Uterus (tissue), 4 donors: Measurements from ENCODE around the gene TRIM44. TPM values are rescaled to one million over a fixed set of nuclear protein-coding genes. Genes with fewer than 3 reads are reported as not detected.

Experiments
- DNase-seq, 2 donors: peaks; one replicate each; pipeline ENCODE4 v3.0.0-alpha.2; 2019 to 2020
- H3K27ac ChIP-seq, 2 donors: fragments of 200-600 bp; sonication (generic); 1 replicate in 1 of 2; 2 replicates in 1 of 2; pipeline ENCODE4 v1.5.1; 2016 to 2018
- H3K27me3 ChIP-seq, 2 donors: fragments of 200-600 bp; sonication (generic); one replicate each; pipeline ENCODE4 v1.5.1; 2018 to 2019; ENCODE audit warnings: control low read depth in 1 of 2
- H3K36me3 ChIP-seq, 2 donors: fragments of 200-600 bp; sonication (generic); one replicate each; pipeline ENCODE4 v1.5.1; 2019; ENCODE audit warnings: control low read depth in 1 of 2
- H3K4me1 ChIP-seq, 2 donors: fragments of 200-600 bp; sonication (generic); one replicate each; pipeline ENCODE4 v1.5.1; 2018 to 2019; ENCODE audit warnings: control low read depth in 1 of 2
- H3K4me3 ChIP-seq, 2 donors: fragments of 200-600 bp; sonication (generic); 1 replicate in 1 of 2; 2 replicates in 1 of 2; pipeline ENCODE4 v1.5.1; 2018 to 2019; ENCODE audit warnings: mild to moderate bottlenecking in 1 of 2
- H3K9me3 ChIP-seq, 2 donors: fragments of 200-600 bp; sonication (generic); one replicate each; pipeline ENCODE4 v1.5.1; 2019; ENCODE audit warnings: control low read depth in 1 of 2
- POLR2A ChIP-seq, 2 donors: fragments of 450-650 bp; IDR thresholded peaks; one replicate each; pipeline ENCODE4 v1.6.1; 2016; ENCODE audit warnings: antibody characterized with exemption in 2 of 2, mild to moderate bottlenecking in 1 of 2, moderate library complexity in 1 of 2
- intact Hi-C: fragments of 100-400 bp; cut with DNase I; formaldehyde crosslinking; loops from one replicate; pipeline ENCODE4 v1.15.1; 2023; ENCODE audit warnings: low total_unique reads
- total RNA-seq, 4 donors: library from RNA; depleted of rRNA in 3 of 4; stranded (reverse); fragments of >200 nt in 3 of 4; gene quantifications; one replicate each; pipeline versions ENCODE4 v1.1.0 to v1.2.4, GENCODE V29; 2014 to 2023
- TF ChIP-seq, protein P1 (sequence below), 4 experiments: fragments of 200-600 bp in 2 of 4; fragments of 450-650 bp in 2 of 4; sonication (generic) in 2 of 4; IDR thresholded peaks; one replicate each; pipeline ENCODE4 v1.5.1; 2016 to 2019; ENCODE audit warnings: antibody characterized with exemption in 4 of 4, mild to moderate bottlenecking in 2 of 4, moderate library complexity in 1 of 4
- donor health status: DM: yes; HTN: yes; CAD: no.

Gene TRIM44
- total RNA-seq, 4 donors from 2014 or later: 16.1 to 65.3 (median 40.4) TPM

GRCh38 chr11:35626501-35626900, 36.1 kb upstream of the TRIM44 start:
- H3K9me3 ChIP-seq: no peaks in the 10 kb centered on the region
- no peaks in the 10 kb centered on the region for H3K27me3 ChIP-seq
- no peaks in the 10 kb centered on the region for H3K4me1 ChIP-seq
- TF ChIP-seq POLR2A (IDR thresholded peaks at IDR 0.05): no peak
- TF ChIP-seq, protein P1, sequence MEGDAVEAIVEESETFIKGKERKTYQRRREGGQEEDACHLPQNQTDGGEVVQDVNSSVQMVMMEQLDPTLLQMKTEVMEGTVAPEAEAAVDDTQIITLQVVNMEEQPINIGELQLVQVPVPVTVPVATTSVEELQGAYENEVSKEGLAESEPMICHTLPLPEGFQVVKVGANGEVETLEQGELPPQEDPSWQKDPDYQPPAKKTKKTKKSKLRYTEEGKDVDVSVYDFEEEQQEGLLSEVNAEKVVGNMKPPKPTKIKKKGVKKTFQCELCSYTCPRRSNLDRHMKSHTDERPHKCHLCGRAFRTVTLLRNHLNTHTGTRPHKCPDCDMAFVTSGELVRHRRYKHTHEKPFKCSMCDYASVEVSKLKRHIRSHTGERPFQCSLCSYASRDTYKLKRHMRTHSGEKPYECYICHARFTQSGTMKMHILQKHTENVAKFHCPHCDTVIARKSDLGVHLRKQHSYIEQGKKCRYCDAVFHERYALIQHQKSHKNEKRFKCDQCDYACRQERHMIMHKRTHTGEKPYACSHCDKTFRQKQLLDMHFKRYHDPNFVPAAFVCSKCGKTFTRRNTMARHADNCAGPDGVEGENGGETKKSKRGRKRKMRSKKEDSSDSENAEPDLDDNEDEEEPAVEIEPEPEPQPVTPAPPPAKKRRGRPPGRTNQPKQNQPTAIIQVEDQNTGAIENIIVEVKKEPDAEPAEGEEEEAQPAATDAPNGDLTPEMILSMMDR (IDR thresholded peaks at IDR 0.05): no peak
- DNase-seq: no peak
- H3K4me3 ChIP-seq: no peak overlapping the region
- H3K36me3 ChIP-seq: no peaks in the 10 kb centered on the region
- no peak overlapping the region for H3K27ac ChIP-seq
- intact Hi-C loops: no loop called here

DNA sequence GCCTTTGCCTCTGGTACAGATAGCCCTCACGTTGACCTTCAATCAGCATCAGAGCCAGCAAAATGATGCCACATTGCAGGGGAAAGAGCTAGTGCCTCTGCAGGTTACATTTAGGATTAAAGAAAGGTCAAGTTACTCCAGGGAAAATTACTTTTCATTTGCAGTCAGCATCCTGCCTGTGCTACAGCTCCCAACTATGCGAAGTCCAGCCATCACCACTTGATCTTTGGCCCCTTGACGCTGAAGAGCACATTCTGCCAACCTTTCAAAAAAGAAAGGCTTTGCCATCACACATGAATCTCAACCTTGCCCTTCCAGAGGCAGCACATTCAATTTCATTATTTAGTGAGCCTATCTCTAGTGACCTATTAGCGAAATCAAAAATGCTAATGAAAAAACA, 33.1 kb upstream of the TRIM44 start:
- Histone ChIP-seq H3K27me3 (no peaks in the 10 kb centered on the region), H3K9me3 (no peaks in the 10 kb centered on the region), H3K4me1 (no peaks in the 10 kb centered on the region), H3K27ac (no peak overlapping the region), H3K36me3 (no peaks in the 10 kb centered on the region), H3K4me3 (no peak overlapping the region)
- TF ChIP-seq POLR2A (IDR thresholded peaks at IDR 0.05): no peak
- TF ChIP-seq, protein P1 (IDR thresholded peaks at IDR 0.05): no peak
- no peak for DNase-seq
- intact Hi-C loops: no loop called here

DNA sequence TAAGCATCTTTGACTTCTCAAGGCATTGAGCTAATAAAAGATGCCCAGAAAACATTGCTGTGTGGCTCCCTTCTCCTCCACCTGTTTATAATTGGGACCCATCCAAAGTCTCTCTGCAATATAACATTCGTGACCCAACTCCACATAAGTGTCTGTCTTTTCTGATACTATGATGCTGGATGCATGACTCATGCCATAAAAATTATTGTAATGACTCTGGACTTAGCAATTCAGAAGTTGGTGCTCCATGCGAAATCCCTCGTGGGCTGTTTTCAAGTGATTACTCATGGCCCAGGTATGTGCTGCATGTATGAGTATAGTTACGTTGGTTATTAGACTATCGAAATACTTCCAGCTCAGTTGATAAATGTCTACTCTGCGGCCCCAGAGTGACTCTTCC, 32.7 kb upstream of the TRIM44 start:
- Histone ChIP-seq H3K36me3 (no peaks in the 10 kb centered on the region), H3K9me3 (no peaks in the 10 kb centered on the region), H3K27ac (no peak overlapping the region), H3K4me1 (no peaks in the 10 kb centered on the region), H3K27me3 (no peaks in the 10 kb centered on the region), H3K4me3 (no peak overlapping the region)
- no peak for TF ChIP-seq POLR2A (IDR thresholded peaks at IDR 0.05)
- TF ChIP-seq, protein P1 (IDR thresholded peaks at IDR 0.05): no peak
- intact Hi-C loops: no loop called here
- DNase-seq: no peak

DNA sequence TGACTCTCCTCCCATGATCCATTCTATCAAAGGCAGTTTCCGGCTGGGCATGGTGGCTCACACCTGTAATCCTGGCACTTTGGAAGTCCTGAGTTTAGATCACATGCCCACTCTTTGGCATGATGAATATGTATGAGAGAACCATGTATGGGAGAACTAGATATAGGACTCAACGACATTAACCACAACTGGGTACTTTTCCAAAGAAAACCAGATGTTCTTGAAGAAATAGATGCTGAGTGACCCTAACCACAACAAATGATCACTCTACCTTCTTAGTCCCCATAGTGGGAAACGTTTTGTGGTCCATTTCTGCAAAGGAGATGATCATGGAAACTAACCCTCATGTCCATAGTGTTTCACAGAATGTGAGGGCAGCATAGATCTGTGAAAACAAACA, 30.7 kb upstream of the TRIM44 start:
- no peak overlapping the region for H3K27ac ChIP-seq
- no peaks in the 10 kb centered on the region for H3K9me3 ChIP-seq
- H3K4me3 ChIP-seq: no peak overlapping the region
- no peaks in the 10 kb centered on the region for H3K4me1 ChIP-seq
- DNase-seq: no peak
- no peak for TF ChIP-seq POLR2A (IDR thresholded peaks at IDR 0.05)
- intact Hi-C loops: no loop called here
- no peaks in the 10 kb centered on the region for H3K36me3 ChIP-seq
- no peaks in the 10 kb centered on the region for H3K27me3 ChIP-seq

GRCh38 chr11:35632301-35632700, 30.3 kb upstream of the TRIM44 start:
- no peaks in the 10 kb centered on the region for H3K27me3 ChIP-seq
- no peak overlapping the region for H3K4me3 ChIP-seq
- H3K4me1 ChIP-seq: no peaks in the 10 kb centered on the region
- no peak for TF ChIP-seq POLR2A (IDR thresholded peaks at IDR 0.05)
- TF ChIP-seq, protein P1 (IDR thresholded peaks at IDR 0.05): no peak
- no peak overlapping the region for H3K27ac ChIP-seq
- intact Hi-C loops: no loop called here
- no peak for DNase-seq
- no peaks in the 10 kb centered on the region for H3K9me3 ChIP-seq
- H3K36me3 ChIP-seq: no peaks in the 10 kb centered on the region

GRCh38 chr11:35633827-35634423, 28.6 kb upstream of the TRIM44 start:
- no peaks in the 10 kb centered on the region for H3K27me3 ChIP-seq
- DNase-seq: no peak
- H3K36me3 ChIP-seq: no peaks in the 10 kb centered on the region
- intact Hi-C loops: no loop called here
- no peaks in the 10 kb centered on the region for H3K9me3 ChIP-seq
- H3K4me1 ChIP-seq: no peaks in the 10 kb centered on the region
- H3K4me3 ChIP-seq: no peak overlapping the region
- TF ChIP-seq, protein P1 (IDR thresholded peaks at IDR 0.05): no peak
- no peak for TF ChIP-seq POLR2A (IDR thresholded peaks at IDR 0.05)
- H3K27ac ChIP-seq: no peak overlapping the region
